Coronary artery (tissue), 2 donors: ENCODE results near the gene CABLES1.

Experiments used
- DNase-seq: peaks from one replicate; pipeline ENCODE4 v3.0.0-alpha.2; 2017; ENCODE audit warnings: low spot score
- H3K27ac ChIP-seq, 2 donors: fragments of 200-600 bp; sonication (generic); one replicate each; pipeline ENCODE4 v1.5.1; 2016 to 2019
- H3K4me3 ChIP-seq: fragments of 200-600 bp; sonication (generic); 2 replicates; pipeline ENCODE4 v1.5.1; 2016; ENCODE audit warnings: mild to moderate bottlenecking, moderate library complexity
- TF ChIP-seq, protein P1 (sequence below): fragments of 200-600 bp; sonication (generic); IDR thresholded peaks from one replicate; pipeline ENCODE4 v1.5.1; 2019; ENCODE audit warnings: antibody characterized with exemption

CABLES1 gene

DNA sequence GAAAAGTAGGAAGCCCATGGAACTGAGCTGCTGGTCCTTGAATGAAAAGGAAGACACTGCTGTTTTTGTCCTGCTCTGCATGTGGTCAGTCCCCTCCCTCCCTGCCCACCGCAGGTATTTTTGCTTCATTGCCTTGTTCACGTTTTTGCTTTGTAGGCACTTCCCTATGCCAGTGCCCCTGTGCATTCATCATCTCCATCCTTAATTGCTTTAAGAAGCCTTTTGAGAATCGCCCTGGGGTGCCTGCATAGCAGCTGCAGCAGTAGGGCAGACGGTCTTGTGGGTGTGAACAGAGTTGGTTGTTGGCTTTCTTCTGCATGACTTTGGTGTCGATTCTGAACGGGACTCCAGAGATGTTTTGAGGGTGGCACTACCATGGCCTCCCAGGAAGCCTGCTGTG, 97.0 kb downstream of the CABLES1 start:
- H3K27ac ChIP-seq, result peak overlapping the region; percentile 85 to 96
- no peak overlapping the region for H3K4me3 ChIP-seq
- TF ChIP-seq, protein P1, sequence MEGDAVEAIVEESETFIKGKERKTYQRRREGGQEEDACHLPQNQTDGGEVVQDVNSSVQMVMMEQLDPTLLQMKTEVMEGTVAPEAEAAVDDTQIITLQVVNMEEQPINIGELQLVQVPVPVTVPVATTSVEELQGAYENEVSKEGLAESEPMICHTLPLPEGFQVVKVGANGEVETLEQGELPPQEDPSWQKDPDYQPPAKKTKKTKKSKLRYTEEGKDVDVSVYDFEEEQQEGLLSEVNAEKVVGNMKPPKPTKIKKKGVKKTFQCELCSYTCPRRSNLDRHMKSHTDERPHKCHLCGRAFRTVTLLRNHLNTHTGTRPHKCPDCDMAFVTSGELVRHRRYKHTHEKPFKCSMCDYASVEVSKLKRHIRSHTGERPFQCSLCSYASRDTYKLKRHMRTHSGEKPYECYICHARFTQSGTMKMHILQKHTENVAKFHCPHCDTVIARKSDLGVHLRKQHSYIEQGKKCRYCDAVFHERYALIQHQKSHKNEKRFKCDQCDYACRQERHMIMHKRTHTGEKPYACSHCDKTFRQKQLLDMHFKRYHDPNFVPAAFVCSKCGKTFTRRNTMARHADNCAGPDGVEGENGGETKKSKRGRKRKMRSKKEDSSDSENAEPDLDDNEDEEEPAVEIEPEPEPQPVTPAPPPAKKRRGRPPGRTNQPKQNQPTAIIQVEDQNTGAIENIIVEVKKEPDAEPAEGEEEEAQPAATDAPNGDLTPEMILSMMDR, result no peak
- DNase-seq, result no peak

DNA sequence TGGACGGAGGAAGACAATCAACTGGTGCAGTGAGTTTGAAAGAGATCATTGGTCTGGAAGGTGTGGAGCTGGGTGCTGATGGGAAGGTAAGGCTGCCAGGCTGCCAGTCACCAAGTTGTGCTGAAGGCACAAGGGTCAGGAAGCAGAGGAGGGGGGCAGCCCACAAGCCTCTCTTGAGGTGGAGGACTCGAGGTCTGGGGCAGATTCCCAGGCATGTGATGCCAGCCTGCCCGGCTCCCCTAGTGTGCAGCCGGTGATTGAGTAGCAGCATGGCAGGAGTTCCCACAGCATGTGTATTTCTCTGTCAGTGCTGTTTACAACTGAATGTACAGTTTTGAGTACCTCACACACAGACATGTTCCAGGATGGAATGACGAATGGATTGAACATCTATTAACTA, 99.3 kb downstream of the CABLES1 start:
- Histone ChIP-seq H3K4me3 (no peak overlapping the region), H3K27ac (no peak overlapping the region)
- DNase-seq, result no peak
- TF ChIP-seq, protein P1, result no peak

DNA sequence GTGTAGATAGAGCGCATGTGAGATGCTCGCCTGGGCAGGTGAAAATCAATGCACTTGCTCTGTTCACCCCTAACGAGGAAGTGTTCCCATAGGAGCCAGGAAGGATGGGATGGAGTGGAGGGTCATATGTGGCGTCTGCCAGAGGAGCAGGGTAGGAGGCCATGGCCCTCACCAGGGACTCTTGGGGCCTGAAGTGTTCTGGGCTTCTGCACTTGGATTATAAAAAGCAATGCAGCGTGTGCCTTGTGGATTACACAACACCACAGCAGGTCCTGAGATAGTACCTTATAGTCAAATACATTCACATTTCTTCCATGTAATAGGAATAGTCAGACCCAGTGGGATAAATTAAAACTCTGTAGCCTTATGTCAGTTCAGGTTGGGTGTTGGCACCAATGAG, 100.1 kb downstream of the CABLES1 start:
- no peak overlapping the region for H3K4me3 ChIP-seq
- DNase-seq, result no peak
- TF ChIP-seq, protein P1, result no peak
- H3K27ac ChIP-seq, result no peak overlapping the region

DNA sequence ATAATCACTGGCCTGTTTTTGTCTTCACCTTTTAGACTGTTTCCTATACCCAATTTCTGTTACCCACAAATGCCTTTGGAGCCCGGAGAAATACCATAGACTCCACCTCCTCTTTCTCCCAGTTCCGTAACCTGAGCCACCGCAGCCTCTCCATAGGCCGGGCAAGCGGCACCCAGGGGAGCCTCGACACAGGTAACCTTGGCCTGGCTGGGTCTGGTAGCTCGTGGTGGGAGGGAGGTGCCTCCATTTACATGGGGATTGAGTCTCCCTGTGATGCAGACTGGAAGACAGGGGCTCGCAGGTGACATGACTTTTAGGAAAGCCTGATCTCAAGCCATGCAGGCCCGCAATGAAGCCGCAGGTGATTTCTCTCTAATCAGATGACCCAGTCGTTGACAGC, 100.6 kb downstream of the CABLES1 start:
- TF ChIP-seq, protein P1, result no peak
- Histone ChIP-seq H3K4me3 (no peak overlapping the region), H3K27ac (no peak overlapping the region)
- no peak for DNase-seq

DNA sequence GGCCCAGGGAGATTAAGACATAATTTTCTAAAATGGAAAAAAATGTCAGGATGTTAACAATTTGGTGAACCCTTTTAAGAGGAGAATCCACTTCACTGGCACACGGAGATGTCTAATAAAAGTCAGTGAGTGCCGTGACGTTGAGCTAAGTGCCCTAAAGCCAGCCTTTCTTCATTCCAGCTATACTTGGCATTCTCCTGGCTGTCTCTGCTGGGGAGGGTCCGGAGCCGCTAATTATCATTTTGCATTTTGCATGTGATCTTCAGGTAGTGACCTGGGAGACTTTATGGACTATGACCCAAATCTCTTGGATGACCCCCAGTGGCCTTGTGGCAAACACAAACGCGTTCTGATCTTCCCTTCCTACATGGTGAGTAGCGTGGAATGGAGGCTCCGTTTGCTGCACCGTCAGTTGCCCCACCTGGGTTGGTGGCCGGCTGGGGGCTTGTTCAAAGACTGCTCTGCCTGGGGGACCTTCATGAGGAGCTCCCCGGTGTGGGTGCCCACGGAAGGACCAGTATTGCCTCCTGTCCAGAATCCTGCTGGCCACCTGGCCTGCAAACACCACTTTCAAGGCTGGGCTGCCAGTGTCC, 101.7 kb downstream of the CABLES1 start:
- Histone ChIP-seq H3K27ac (peak overlapping the region; percentile 79 to 92), H3K4me3 (peak overlapping the region; percentile 65)
- TF ChIP-seq, protein P1, result no peak
- no peak for DNase-seq

DNA sequence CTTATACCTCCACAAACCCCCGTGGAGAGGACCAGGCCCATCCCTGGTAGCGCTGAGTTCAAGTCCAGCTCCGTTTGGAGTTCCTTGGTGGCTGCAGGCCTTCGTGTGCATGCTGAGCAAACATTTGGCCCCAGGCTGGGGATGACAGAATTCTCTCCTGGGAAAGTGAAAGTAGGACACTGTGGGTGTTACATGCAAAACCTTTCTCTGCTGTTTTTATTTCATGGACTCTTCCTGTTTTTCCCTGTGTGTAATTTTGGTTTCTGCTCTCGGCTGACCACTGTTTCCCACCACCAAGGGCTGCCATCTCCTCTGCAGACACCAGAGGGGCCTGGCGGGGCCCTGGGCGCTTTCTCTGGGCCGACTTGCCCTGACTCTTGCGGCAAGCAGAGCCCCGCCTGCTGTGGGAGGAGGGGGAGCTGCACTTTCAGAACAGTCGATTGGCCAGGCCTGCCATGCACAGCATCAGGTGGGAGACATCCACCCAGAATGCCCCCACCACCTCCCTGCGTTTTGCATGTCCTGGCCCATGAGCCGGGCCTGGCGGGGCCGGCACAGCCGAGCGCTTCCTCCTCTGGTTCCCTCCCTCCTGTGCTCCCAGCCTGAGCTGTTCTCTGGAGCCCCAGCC, 102.4 kb downstream of the CABLES1 start:
- Histone ChIP-seq H3K27ac (peak overlapping the region; percentile 79 to 92), H3K4me3 (peak overlapping the region; percentile 65)
- TF ChIP-seq, protein P1, result no peak
- peak; percentile 89 for DNase-seq

DNA sequence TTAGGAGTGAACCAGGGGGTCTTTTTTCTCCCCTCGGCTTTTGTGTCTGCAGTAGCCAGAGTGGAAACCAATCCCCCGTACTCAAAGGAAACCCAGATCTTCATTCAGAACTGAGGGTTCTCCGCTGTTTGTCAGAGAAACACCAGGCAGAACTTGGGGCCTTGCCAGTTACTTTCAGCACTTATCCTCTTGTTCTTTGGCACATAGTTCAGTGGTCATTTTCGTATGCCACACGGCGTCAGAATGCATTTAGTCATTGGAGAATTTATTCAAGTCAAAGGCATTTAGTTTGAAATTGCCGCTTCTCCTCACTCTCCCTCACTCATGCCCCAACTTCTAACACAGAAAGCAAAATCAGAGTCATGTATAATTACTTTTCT, 102.9 kb downstream of the CABLES1 start:
- Histone ChIP-seq H3K27ac (peak overlapping the region; percentile 79 to 92), H3K4me3 (peak overlapping the region; percentile 65)
- TF ChIP-seq, protein P1, result no peak
- peak; percentile 87 for DNase-seq
